Erythroblast (primary cell): ENCODE results near the gene COL25A1.
"Not testable (repeated sequence)": the region's sequence is repeated elsewhere in the genome, so short reads cannot be mapped to it uniquely, and the experiment has no call there.

Source experiments
- DNase-seq, 2 experiments: peaks; one replicate each; lab custom pipeline; 2025; lab: John Stamatoyannopoulos, UW
- GATA1 ChIP-seq: IDR thresholded peaks from 2 replicates; pipeline ENCODE4 v1.6.1; 2011; ENCODE audit warnings: low read depth, mild to moderate bottlenecking, control low read depth, low read length, moderate library complexity
- POLR2A ChIP-seq: IDR thresholded peaks from 2 replicates; pipeline ENCODE4 v1.6.1; 2011; ENCODE audit warnings: mild to moderate bottlenecking, low read length

The COL25A1 gene

DNA sequence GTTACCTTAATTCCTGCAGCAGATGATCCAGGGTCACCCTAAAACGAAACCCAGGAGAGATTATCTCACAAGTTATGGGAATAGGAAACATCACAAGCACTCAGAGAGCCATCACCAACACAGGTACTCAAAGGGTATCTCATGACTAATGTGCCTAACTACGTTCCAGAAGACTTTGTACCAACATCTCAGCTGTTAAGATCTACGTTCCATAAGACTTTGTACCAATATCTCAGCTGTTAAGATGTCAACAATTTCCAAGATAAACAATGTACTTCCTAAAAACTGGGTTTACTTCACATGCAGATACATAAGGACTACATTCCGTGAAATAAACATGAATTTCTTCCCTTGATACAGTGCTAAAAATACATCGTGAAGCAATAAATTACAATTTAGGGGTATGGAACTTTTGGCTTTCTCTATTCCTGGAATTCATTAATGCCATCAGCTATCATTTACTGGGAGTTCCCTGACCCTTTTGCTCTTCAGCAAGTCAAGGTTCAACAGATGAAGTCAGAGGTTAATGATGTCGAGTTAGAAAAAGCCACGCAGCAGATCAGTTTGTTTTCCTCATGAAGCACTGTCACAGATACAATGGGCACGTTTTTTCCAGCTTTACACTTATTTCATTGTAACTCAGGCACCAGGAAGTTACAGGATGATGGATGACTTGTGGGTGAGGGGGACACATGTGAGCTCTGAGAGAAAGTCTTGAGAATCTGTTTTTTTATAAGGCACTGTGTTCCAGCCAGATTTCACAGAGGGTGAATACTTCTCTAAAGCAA, 412.6 kb downstream of the COL25A1 start:
- DNase-seq = no peak

DNA sequence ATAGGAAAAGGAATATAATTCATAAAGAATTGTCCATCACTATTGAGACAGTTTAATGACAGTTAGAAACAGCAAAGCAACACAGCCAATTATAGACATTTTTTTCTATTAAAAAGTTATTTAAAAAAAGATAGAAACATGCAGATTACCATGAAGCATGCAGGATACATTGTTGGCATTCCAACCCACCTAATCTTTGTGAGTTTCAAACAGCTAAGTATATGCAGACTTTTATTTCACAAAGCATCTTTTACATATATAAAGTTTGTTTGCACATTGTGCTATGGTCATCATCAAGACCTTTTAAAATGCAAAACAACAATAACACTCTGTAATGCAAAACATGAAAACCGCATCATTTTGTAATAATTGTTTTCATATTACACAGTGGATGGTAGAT, 413.7 kb downstream of the COL25A1 start:
- no peak for DNase-seq
- TF ChIP-seq POLR2A (no peak), GATA1 (no peak)

More for the DNA sequence above, 412.6 kb downstream of the COL25A1 start:
- TF ChIP-seq GATA1 (no peak), POLR2A (no peak)

DNA sequence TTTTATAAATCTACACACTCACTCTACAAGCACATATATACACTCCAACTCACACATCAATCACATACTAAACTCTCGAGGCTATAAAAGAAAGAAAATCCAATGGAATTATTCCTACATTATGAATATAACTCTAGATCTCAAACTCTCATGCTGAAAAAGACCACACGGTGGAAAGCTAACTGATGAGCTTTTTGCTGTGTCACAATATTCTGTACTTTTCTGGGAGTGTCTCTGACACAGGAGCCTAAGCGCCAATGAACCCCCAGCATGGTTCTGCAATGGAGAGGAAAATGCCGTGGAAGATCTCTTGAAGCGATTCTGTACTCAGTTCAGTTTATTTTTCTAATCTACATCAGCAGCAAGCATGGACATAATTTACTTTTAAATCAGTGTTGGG, 415.4 kb downstream of the COL25A1 start:
- TF ChIP-seq GATA1 = no peak
- TF ChIP-seq POLR2A = no peak
- DNase-seq = no peak

DNA sequence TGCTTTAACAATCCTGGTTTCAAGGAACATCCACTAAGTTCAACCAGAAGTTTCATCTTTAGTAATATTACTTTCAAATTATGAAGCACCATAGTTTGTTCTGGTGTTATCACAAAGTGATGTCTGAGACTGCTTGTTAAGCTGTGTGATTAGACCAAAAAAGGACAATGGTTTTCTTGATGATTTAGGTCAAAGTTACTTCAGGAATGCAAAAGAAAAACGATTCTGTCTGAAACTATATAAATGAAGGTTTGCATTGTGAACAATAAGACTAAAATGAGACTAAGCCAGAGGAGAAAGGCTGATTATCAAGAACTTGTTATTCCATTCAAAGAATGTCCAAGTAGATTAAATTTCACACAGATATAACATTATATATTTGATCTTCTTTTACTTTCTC, 417.2 kb downstream of the COL25A1 start:
- no peak for TF ChIP-seq POLR2A
- TF ChIP-seq GATA1 = no peak
- no peak for DNase-seq

DNA sequence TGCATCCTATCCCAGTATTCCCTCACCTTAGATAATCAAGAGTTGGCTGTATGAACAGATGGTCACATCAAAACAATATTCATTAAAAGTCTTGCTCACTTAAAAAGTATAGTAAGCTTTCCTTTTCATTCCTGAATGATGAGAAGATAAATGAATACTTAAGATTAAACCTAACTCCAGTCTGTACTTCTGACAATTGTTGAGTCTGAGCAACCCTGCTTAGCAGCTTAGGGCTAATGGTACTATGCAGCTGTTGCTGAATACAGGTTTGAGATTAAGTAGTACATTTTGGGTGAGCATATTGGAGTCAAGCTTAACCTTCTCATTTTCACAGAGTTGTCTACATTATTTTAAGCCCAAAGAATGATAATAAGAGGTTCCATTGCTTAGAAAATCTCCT, 417.9 kb downstream of the COL25A1 start:
- TF ChIP-seq GATA1 (no peak), POLR2A (no peak)
- no peak for DNase-seq

DNA sequence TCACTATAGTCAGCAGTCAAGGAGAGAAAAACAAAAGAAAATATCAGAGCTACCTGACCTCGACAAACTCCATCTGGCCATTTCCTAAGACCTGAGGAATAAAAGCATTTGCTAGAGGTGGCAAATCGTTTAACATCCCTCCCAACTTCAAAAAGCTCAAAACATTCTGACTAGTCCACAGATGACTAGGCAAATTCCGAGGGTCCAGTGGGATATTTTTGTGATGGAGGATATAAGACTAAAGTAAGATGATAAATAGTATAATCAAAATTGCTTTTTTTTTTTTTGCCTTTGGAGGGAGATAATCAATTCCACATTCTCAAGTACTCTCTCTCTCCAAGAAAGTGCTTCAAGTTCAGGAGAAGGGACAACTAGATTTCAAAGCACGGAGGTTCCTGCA, 420.5 kb downstream of the COL25A1 start:
- DNase-seq = no peak
- TF ChIP-seq POLR2A (no peak), GATA1 (no peak)

DNA sequence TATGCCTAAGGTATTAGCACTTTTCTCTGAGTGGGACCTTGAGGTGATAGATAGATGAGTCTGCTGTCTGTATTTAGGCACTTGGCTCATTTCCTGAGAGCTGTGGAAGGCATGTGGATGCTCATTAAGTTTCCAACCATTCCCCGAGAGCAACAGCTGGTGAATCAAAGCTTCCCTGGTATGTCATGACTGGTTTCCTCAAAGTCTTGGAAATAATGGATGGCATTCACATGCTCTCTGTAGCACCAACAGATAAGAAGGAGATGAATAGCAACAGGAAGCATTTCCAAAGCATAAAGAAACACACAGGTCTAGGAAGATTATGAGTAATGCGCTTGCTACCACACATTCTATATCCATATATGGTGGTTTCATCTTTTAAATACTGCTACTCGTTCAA, 421.3 kb downstream of the COL25A1 start:
- no peak for TF ChIP-seq POLR2A
- peak; percentile 29 for TF ChIP-seq GATA1

DNA sequence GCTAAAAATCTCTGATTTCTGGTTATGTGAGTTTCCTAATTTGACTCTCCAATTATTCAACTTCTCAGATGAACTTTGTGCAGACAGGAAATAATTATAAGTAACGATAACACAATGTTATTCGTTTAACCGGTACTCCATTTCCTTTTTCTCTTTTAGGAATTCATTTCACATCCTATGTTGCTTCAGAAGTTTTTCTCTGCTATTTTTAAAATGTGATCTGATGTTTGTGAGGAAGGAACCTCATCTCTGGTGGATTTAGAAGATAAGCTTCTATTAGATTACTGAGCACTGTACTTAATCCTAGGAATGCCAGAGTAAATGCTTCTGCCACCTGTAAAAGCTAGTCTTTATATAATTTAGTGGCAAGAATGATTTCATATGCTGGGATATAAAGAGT, 423.7 kb downstream of the COL25A1 start:
- no peak for DNase-seq
- TF ChIP-seq POLR2A (no peak), GATA1 (no peak)

More for the DNA sequence above, 421.3 kb downstream of the COL25A1 start:
- DNase-seq = no peak

DNA sequence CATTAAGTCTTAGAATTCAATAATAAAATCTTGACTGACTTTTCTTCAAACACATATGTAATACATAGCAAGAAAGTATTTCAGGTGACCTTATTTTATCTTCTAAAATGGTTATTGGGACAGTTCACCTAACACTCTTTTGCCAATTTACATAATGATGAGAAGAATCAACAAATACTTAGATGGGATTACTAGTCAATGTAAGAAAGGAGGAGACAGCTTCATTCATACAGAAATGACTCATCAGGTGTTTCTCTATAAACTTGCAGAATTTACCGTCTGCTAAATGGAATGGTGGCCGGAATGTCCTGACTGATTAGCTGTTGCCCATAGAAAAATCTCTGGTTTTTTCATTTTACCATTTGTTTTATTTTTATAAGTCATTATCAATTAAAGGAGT, 424.6 kb downstream of the COL25A1 start:
- no peak for DNase-seq
- no peak for TF ChIP-seq POLR2A
- no peak for TF ChIP-seq GATA1

DNA sequence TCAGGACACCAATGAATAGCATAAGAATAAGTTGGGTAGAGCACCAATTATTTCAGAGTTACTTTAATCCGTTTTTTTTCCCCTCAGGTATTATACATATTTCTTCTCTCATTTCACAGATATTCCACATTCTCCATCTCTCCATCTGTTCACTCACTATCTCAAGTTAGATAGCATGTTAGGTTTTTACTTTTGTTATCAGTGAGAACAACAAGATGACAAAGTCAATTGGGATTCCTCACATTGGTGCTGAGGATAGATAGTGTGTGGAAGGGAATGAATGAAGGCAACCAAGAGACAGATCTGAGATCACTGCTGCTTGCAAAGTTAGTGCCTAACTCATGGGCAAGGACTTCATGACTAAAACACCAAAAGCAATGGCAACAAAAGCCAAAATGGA, 427.7 kb downstream of the COL25A1 start:
- TF ChIP-seq GATA1 (no peak), POLR2A (no peak)

DNA sequence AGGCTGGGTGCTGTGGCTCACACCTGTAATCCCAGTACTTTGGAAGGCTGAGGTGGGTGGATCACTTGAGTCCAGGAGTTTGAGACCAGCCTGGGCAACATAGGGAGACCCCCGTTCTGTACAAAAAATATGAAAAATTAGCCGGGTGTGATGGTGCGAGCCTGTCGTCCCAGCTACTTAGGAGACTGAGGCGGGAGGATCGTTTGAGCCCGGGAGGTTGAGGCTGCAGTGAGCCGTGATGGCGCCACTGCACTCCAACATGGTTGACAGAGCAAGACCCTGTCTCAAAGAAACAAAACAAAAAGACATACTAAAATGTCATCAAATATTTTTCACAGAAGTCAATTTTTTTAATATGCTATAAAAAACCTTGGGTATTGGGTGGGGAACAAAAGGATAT, 432.5 kb downstream of the COL25A1 start:
- not testable (repeated sequence) for DNase-seq

More for the DNA sequence above, 427.7 kb downstream of the COL25A1 start:
- DNase-seq = no peak

DNA sequence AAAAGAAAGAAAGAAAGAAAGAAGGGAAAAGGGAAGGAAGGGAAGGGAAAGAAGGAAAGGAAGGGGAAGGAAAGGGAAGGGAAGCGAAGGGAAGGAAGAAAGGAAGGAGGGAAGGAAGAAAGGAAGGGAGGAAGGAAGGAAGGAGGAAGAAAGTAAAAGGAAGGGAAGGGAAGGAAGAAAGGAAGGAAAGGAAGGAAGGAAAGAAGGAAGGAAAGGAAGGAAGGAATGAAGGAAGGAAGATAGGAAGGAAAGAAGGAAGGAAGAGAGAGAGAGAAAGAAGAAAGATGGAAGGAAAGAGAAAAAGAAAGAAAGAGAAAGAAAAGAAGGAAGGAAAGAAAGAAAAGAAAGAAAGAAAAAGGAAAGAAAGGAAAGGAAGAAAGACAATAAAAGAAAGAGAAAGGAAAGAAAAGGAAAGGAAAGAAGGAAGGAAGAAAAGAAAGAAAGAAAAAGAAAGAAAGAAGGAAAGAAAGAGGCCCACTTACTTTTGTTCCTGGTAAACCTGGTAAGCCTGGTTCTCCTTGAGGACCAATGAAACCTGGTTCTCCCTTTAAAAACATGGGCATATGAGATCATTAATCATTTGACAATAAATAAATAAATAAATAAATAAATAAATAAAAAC, 433.7 kb downstream of the COL25A1 start:
- TF ChIP-seq GATA1 = no peak
- TF ChIP-seq POLR2A = no peak
- no peak for DNase-seq

DNA sequence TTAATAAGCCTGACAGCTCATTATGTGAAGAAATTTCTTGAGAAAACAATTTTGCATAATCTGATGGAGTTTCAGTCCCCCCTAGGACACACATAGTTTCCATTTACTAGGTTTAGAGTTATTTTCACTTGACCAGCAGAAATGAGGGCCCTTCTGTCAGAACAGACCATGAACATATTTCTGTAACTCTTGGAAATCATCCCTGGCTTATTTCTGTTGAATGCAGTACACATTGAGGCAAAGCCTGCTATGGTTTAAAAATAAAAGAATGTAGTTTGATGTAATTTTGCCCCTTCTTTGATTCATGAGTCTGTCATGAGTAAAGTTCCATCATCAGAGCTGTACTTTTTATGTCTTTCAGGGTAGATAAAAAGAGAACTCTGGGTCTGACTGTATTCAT, 435.0 kb downstream of the COL25A1 start:
- TF ChIP-seq GATA1 (no peak), POLR2A (no peak)
- no peak for DNase-seq

DNA sequence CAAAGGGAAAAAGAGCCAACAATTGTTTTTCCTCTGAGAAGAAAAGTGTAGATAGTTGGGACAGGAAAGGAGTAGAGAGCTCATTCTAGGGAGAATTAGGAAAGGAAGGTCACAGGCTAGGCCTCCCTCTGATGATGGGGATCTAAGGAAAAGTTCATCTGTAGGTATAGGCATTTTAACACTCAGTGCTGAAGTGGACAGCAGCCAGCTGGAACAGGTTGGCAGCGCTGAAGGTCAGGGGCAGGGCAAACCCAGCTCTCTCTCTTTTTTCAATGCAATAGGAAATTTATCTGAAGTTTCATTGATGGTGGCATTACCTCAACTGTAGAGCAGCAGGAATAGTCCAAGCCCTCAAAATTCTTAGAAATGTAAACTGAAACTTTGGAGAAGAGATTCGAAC, 441.1 kb downstream of the COL25A1 start:
- TF ChIP-seq POLR2A (no peak), GATA1 (no peak)
- no peak for DNase-seq

DNA sequence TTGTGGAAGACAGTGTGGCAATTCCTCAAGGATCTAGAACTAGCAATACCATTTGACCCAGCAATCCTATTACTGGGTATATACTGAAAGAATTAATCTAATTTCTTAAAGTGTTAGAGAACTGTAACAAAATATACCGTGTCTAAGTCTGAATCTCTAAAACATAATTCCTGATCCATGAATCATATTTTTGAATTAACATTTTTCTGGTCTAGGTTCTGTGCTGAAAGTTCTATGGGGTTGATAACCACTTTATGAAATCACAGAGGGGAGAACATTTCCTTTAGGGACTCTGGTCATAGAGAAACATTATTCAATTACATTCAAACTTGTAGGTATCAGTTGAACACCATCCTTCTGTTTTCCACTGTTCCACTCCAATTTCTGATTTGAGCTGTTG, 447.7 kb downstream of the COL25A1 start:
- no peak for DNase-seq
- TF ChIP-seq GATA1 = no peak
- no peak for TF ChIP-seq POLR2A
